GM19351 (cell line): ENCODE measurements around the gene MAIP1.
"Not testable (repeated sequence)": the region's sequence is repeated elsewhere in the genome, so short reads cannot be mapped to it uniquely, and the experiment has no call there.

Experiments used
- ATAC-seq: cut with Tn5 transposase; IDR thresholded peaks from one replicate; pipeline ENCODE4 v1.9.1; 2021; ENCODE audit warnings: mild to moderate bottlenecking, moderate library complexity; ENCODE audit not compliant: unreplicated experiment

Gene MAIP1

GRCh38 chr2:199955339-199956061 is at the start of gene MAIP1, which contains the start of gene TYW5:
Gene MAIP1 (plus strand): TSS chr2:199955582. CDS start chr2:199955799, 217 bp downstream.
Gene TYW5 (minus strand): TSS chr2:199955491. CDS start chr2:199955470, 21 bp downstream.
- peak; percentile 81 for ATAC-seq

- no peak for ATAC-seq
Observed at GRCh38 chr2:199907008-199907714, 48.2 kb upstream of the MAIP1 start.

- ATAC-seq = no peak
Observed at GRCh38 chr2:199910338-199911051, 44.9 kb upstream of the MAIP1 start.

- ATAC-seq = peak; percentile 85
Observed at GRCh38 chr2:199911052-199911876, 44.1 kb upstream of the MAIP1 start, which contains the start of gene C2orf69. Gene C2orf69 (plus strand): TSS chr2:199911293. CDS start chr2:199911439, 146 bp downstream.

- no peak for ATAC-seq
Observed at GRCh38 chr2:199911877-199912161, 43.6 kb upstream of the MAIP1 start.

GRCh38 chr2:199912553-199913114 is 42.7 kb upstream of the MAIP1 start:
- ATAC-seq = not testable (repeated sequence)

- no peak for ATAC-seq
Observed at GRCh38 chr2:199914372-199914958, 40.9 kb upstream of the MAIP1 start.

GRCh38 chr2:199916980-199917379 is 38.4 kb upstream of the MAIP1 start:
- no peak for ATAC-seq

- ATAC-seq = no peak
Observed at GRCh38 chr2:199922856-199923255, 32.5 kb upstream of the MAIP1 start.

GRCh38 chr2:199923924-199924323 is 31.5 kb upstream of the MAIP1 start:
- no peak for ATAC-seq

GRCh38 chr2:199926806-199927205 is 28.6 kb upstream of the MAIP1 start:
- no peak for ATAC-seq

- no peak for ATAC-seq
Observed at GRCh38 chr2:199928226-199928625, 27.2 kb upstream of the MAIP1 start.

GRCh38 chr2:199928626-199929025 is 26.8 kb upstream of the MAIP1 start:
- ATAC-seq = no peak

GRCh38 chr2:199929262-199929661 is 26.1 kb upstream of the MAIP1 start:
- ATAC-seq = no peak

- ATAC-seq = no peak
Observed at GRCh38 chr2:199932312-199932855, 23.0 kb upstream of the MAIP1 start.

- no peak for ATAC-seq
Observed at GRCh38 chr2:199933466-199933865, 21.9 kb upstream of the MAIP1 start.

- ATAC-seq = no peak
Observed at GRCh38 chr2:199936554-199936953, 18.8 kb upstream of the MAIP1 start.

GRCh38 chr2:199940373-199940772 is 15.0 kb upstream of the MAIP1 start:
- peak; percentile 85 for ATAC-seq

- no peak for ATAC-seq
Observed at GRCh38 chr2:199943373-199943772, 12.0 kb upstream of the MAIP1 start.

GRCh38 chr2:199946196-199946595 is 9.2 kb upstream of the MAIP1 start:
- no peak for ATAC-seq
